Thoracic aorta (tissue), 2 donors: ENCODE results near the gene NEGR1. TPM values are rescaled to one million over a fixed set of nuclear protein-coding genes. Genes with fewer than 3 reads are reported as not detected.

ENCODE experiments used
- ATAC-seq: fragments of 150-250 bp; one replicate; pipeline ENCODE4 v1.8.0; 2017; ENCODE audit warnings: low read depth; ENCODE audit not compliant: insufficient number of reproducible peaks, low FRiP score
- DNase-seq: peaks from one replicate; pipeline ENCODE4 v3.0.0-alpha.2; 2020; ENCODE audit warnings: low spot score
- H3K27ac ChIP-seq, 2 donors: fragments of 200-600 bp; sonication (generic); 1 replicate in 1 of 2; 2 replicates in 1 of 2; pipeline ENCODE4 v1.5.1; 2016; ENCODE audit warnings: mild to moderate bottlenecking in 2 of 2, moderate library complexity in 2 of 2
- H3K27me3 ChIP-seq: fragments of 200-600 bp; sonication (generic); replicated peaks from 2 replicates; pipeline ENCODE4 v1.6.0; 2016; ENCODE audit warnings: mild to moderate bottlenecking; ENCODE audit not compliant: insufficient read depth
- H3K36me3 ChIP-seq: fragments of 200-600 bp; sonication (generic); one replicate; pipeline ENCODE4 v1.5.1; 2016
- H3K4me1 ChIP-seq, 2 donors: fragments of 200-600 bp; sonication (generic); 1 replicate in 1 of 2; 2 replicates in 1 of 2; pipeline versions ENCODE4 v1.5.1 to v1.6.0; 2016; ENCODE audit warnings: low read depth in 2 of 2, mild to moderate bottlenecking in 1 of 2; ENCODE audit not compliant: control insufficient read depth in 1 of 2
- H3K4me3 ChIP-seq: fragments of 200-600 bp; sonication (generic); 2 replicates; pipeline ENCODE4 v1.5.1; 2016; ENCODE audit warnings: mild to moderate bottlenecking
- H3K9me3 ChIP-seq: fragments of 200-600 bp; sonication (generic); 2 replicates; pipeline ENCODE4 v1.5.1; 2016
- CTCF ChIP-seq: fragments of 200-600 bp; sonication (generic); IDR thresholded peaks from one replicate; pipeline ENCODE4 v1.5.1; 2019; ENCODE audit warnings: antibody characterized with exemption
- total RNA-seq, 2 donors: library from RNA; depleted of rRNA; stranded (reverse); fragments of >200 nt; gene quantifications; one replicate each; pipeline versions ENCODE4 v1.1.0 to v1.2.3, GENCODE V29; 2016

NEGR1 gene
- total RNA-seq, 2 donors from 2014 or later: 10.4 to 14.4 TPM

- Histone ChIP-seq H3K27me3 (no peaks in the 10 kb centered on the region), H3K4me3 (no peak overlapping the region), H3K9me3 (no peaks in the 10 kb centered on the region), H3K4me1 (no peaks in the 10 kb centered on the region), H3K27ac (no peak overlapping the region), H3K36me3 (no peaks in the 10 kb centered on the region)
- ATAC-seq (no peak), DNase-seq (no peak)
- TF ChIP-seq CTCF: no peak
Observed at GRCh38 chr1:71930511-71930910, 351.8 kb downstream of the NEGR1 start.

GRCh38 chr1:71921935-71922559 lies 360.3 kb downstream of the NEGR1 start:
- ATAC-seq (no peak), DNase-seq (no peak)
- H3K27me3 ChIP-seq: no peaks in the 10 kb centered on the region
- H3K27ac ChIP-seq: no peak overlapping the region
- H3K9me3 ChIP-seq: no peaks in the 10 kb centered on the region
- no peaks in the 10 kb centered on the region for H3K36me3 ChIP-seq
- TF ChIP-seq CTCF: no peak
- H3K4me3 ChIP-seq: no peak overlapping the region
- H3K4me1 ChIP-seq: peaks cover 0 to 9% of the 10 kb centered on the region in 2 donors

GRCh38 chr1:71921204-71921603 lies 361.1 kb downstream of the NEGR1 start:
- Histone ChIP-seq H3K27me3 (no peaks in the 10 kb centered on the region), H3K4me3 (no peak overlapping the region), H3K9me3 (no peaks in the 10 kb centered on the region), H3K36me3 (no peaks in the 10 kb centered on the region), H3K4me1 (peaks cover 0 to 9% of the 10 kb centered on the region in 2 donors), H3K27ac (no peak overlapping the region)
- TF ChIP-seq CTCF: no peak
- no peak for ATAC-seq
- no peak for DNase-seq

- H3K4me3 ChIP-seq: no peak overlapping the region
- H3K4me1 ChIP-seq: peaks cover 0 to 9% of the 10 kb centered on the region in 2 donors
- no peaks in the 10 kb centered on the region for H3K36me3 ChIP-seq
- no peaks in the 10 kb centered on the region for H3K27me3 ChIP-seq
- ATAC-seq (no peak), DNase-seq (no peak)
- no peak for TF ChIP-seq CTCF
- H3K27ac ChIP-seq: no peak overlapping the region
- H3K9me3 ChIP-seq: no peaks in the 10 kb centered on the region
Observed at GRCh38 chr1:71920556-71920955, 361.8 kb downstream of the NEGR1 start.

- Histone ChIP-seq H3K4me1 (peaks cover 0 to 6% of the 10 kb centered on the region in 2 donors), H3K4me3 (no peak overlapping the region), H3K9me3 (no peaks in the 10 kb centered on the region), H3K27me3 (no peaks in the 10 kb centered on the region), H3K36me3 (no peaks in the 10 kb centered on the region), H3K27ac (no peak overlapping the region)
- no peak for ATAC-seq
- no peak for TF ChIP-seq CTCF
- DNase-seq: no peak
Observed at GRCh38 chr1:71919811-71920509, 362.4 kb downstream of the NEGR1 start.
